Measurements from ENCODE around the gene GMDS.

DNA sequence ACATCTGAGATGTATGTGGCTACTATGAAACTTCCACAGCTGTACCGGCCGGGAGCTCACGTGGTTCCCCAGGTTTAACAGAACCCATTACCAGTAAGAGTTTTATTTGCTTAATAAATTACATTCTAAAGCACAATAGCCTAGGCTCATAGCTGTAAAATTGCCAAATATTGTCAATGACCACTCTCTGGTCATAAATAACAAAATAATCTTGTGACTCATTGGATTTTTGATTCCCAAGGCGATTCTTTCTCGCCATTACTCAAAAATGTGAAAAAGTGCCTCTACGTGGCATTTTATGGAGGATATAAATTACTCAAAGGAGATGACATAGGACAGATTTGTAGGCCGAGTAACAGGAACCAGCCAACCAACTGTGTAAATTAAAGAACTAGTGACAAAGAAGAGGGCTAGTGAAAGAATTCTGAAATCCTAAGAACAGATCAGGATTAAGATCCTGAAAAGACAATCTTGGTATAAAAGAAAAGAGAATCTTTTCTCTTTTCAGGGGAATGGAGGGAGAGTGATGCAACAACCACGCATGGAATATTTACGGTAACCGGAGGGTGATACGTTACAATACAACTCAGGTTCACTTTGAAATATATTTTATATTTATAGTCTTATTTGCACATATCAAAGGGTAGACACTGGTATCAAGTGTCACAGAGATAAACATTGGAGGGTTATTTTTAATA, 436.0 kb downstream of the GMDS start:
- TF ChIP-seq ZFP30 (CRISPR knock-in tag; IDR thresholded peaks at IDR 0.05) (no peak), ZNF565 (CRISPR knock-in tag; conservative IDR thresholded peaks at IDR 0.05; ENCODE audit: low read depth) (no peak), PATZ1 (CRISPR knock-in tag; IDR thresholded peaks at IDR 0.05; ENCODE audit: borderline replicate concordance) (no peak), ZFP3 (CRISPR knock-in tag; IDR thresholded peaks at IDR 0.05) (no peak), PPARA (CRISPR knock-in tag; IDR thresholded peaks at IDR 0.05; ENCODE audit: borderline replicate concordance) (no peak), CREB5 (CRISPR knock-in tag; IDR thresholded peaks at IDR 0.05; ENCODE audit: low read depth) (no peak), ESRRG (CRISPR knock-in tag; IDR thresholded peaks at IDR 0.05) (no peak)

Data from SK-N-SH treated with all-trans-retinoic acid at 6 μM for 48 hours (cell line).